ENCODE measurements around the gene SYT17. TPM values are rescaled to one million over a fixed set of nuclear protein-coding genes. Genes with fewer than 3 reads are reported as not detected.

SYT17 gene
- total and polyA plus RNA-seq, 4 donors: 2.5 to 4.3 (median 2.6) TPM

DNA sequence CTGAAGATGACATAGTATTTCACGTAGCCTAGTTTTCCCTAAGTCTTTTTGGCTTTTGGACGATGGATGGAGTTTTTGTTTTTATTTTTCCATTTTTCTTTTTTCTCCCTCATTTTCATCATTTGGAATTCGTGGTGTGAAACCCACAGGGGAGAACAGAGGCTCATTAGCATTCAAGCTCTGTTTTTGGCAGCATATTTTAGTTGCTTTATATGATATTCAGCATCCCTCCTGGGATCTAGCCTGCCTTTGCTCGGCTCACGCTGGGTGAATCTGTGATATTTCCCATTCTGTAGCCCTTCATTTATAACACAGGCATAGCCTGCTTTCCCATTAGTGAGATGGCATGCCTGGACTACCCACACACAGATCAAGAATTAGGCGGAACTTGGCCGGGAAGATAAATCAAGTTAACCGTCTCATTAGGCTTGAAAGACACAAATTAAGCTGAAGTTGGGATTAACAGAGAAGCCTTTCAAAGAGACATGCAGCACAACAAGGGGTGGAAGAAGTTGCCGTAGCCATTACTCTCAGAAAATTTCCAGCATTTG lies 97.4 kb downstream of the SYT17 start:
- H3K4me3 ChIP-seq (ENCODE audit: low read length in 2 of 2): no peak overlapping the region
- no peak overlapping the region for H3K27ac ChIP-seq (ENCODE audit: low read depth in 1 of 2, low read length in 2 of 2)
- H3K36me3 ChIP-seq (ENCODE audit: control insufficient read depth in 1 of 2, insufficient read depth in 2 of 2, low read length in 1 of 2): no peaks in the 10 kb centered on the region
- intact Hi-C loops (cut with DNase I): loop anchor here in 1 of 2 donors (10.0 kb wide), 1 partner anchor 121 kb away; no protein-coding TSS in a partner anchor
- H3K4me1 ChIP-seq (ENCODE audit: control insufficient read depth in 1 of 2, insufficient read depth in 2 of 2, low read length in 2 of 2): no peaks in the 10 kb centered on the region
- WGBS, 2 donors: 79 to 80% methylated on average over 9 of the region's 9 CpGs
- DNase-seq: no peak
- peaks cover 0 to 2% of the 10 kb centered on the region in 2 donors for H3K27me3 ChIP-seq (ENCODE audit: control insufficient read depth in 1 of 2, insufficient read depth in 2 of 2, low read length in 1 of 2)
- H3K9me3 ChIP-seq (ENCODE audit: control insufficient read depth, low read length): peaks cover 4% of the 10 kb centered on the region
- no peak for ATAC-seq (ENCODE audit: low FRiP score)

DNA sequence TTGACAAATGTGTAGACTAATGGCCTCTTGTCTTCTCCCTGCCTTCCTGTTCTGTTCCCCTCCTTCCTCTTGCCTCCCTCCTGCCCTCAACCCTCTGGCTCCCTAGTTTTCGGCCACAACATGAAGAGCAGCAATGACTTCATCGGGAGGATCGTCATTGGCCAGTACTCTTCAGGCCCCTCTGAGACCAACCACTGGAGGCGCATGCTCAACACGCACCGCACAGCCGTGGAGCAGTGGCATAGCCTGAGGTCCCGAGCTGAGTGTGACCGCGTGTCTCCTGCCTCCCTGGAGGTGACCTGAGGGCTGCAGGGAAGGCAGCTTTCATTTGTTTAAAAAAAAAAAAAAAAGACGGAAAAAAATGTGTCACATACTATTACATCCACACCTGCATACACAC lies 98.7 kb downstream of the SYT17 start:
- peaks cover 4% of the 10 kb centered on the region for H3K9me3 ChIP-seq (ENCODE audit: control insufficient read depth, low read length)
- H3K27me3 ChIP-seq (ENCODE audit: control insufficient read depth in 1 of 2, insufficient read depth in 2 of 2, low read length in 1 of 2): peaks cover 0 to 2% of the 10 kb centered on the region in 2 donors
- intact Hi-C loops (cut with DNase I): loop anchor here in 1 of 2 donors (10.0 kb wide), 1 partner anchor 122 kb away; no protein-coding TSS in a partner anchor
- ATAC-seq (ENCODE audit: low FRiP score) (no peak), DNase-seq (no peak)
- H3K27ac ChIP-seq (ENCODE audit: low read depth in 1 of 2, low read length in 2 of 2): no peak overlapping the region
- WGBS, 2 donors: 86 to 91% methylated on average over 11 of the region's 11 CpGs
- H3K36me3 ChIP-seq (ENCODE audit: control insufficient read depth in 1 of 2, insufficient read depth in 2 of 2, low read length in 1 of 2): no peaks in the 10 kb centered on the region
- no peak overlapping the region for H3K4me3 ChIP-seq (ENCODE audit: low read length in 2 of 2)
- H3K4me1 ChIP-seq (ENCODE audit: control insufficient read depth in 1 of 2, insufficient read depth in 2 of 2, low read length in 2 of 2): no peaks in the 10 kb centered on the region

- peaks cover 2% of the 10 kb centered on the region for H3K9me3 ChIP-seq (ENCODE audit: control insufficient read depth, low read length)
- intact Hi-C loops (cut with DNase I): loop anchor here in 1 of 2 donors (10.0 kb wide), 1 partner anchor 124 kb away; no protein-coding TSS in a partner anchor
- no peaks in the 10 kb centered on the region for H3K36me3 ChIP-seq (ENCODE audit: control insufficient read depth in 1 of 2, insufficient read depth in 2 of 2, low read length in 1 of 2)
- H3K27ac ChIP-seq (ENCODE audit: low read depth in 1 of 2, low read length in 2 of 2): no peak overlapping the region
- DNase-seq: no peak
- ATAC-seq (ENCODE audit: low FRiP score): no peak
- H3K27me3 ChIP-seq (ENCODE audit: control insufficient read depth in 1 of 2, insufficient read depth in 2 of 2, low read length in 1 of 2): peaks cover 0 to 2% of the 10 kb centered on the region in 2 donors
- H3K4me1 ChIP-seq (ENCODE audit: control insufficient read depth in 1 of 2, insufficient read depth in 2 of 2, low read length in 2 of 2): no peaks in the 10 kb centered on the region
- 69 to 73% methylated on average over 2 of the region's 2 CpGs for WGBS, 2 donors
- no peak overlapping the region for H3K4me3 ChIP-seq (ENCODE audit: low read length in 2 of 2)
Observed at GRCh38 chr16:19269098-19269497, 101.1 kb downstream of the SYT17 start.

- H3K9me3 ChIP-seq (ENCODE audit: control insufficient read depth, low read length): peaks cover 1% of the 10 kb centered on the region
- no peaks in the 10 kb centered on the region for H3K4me1 ChIP-seq (ENCODE audit: control insufficient read depth in 1 of 2, insufficient read depth in 2 of 2, low read length in 2 of 2)
- no peaks in the 10 kb centered on the region for H3K36me3 ChIP-seq (ENCODE audit: control insufficient read depth in 1 of 2, insufficient read depth in 2 of 2, low read length in 1 of 2)
- no peaks in the 10 kb centered on the region for H3K27me3 ChIP-seq (ENCODE audit: control insufficient read depth in 1 of 2, insufficient read depth in 2 of 2, low read length in 1 of 2)
- H3K27ac ChIP-seq (ENCODE audit: low read depth in 1 of 2, low read length in 2 of 2): no peak overlapping the region
- intact Hi-C loops (cut with DNase I): no loop called here
- 75 to 79% methylated on average over 1 of the region's 1 CpG for WGBS, 2 donors
- DNase-seq: no peak
- no peak overlapping the region for H3K4me3 ChIP-seq (ENCODE audit: low read length in 2 of 2)
- no peak for ATAC-seq (ENCODE audit: low FRiP score)
Observed at GRCh38 chr16:19274165-19274797, 106.2 kb downstream of the SYT17 start.

- H3K4me1 ChIP-seq (ENCODE audit: control insufficient read depth in 1 of 2, insufficient read depth in 2 of 2, low read length in 2 of 2): no peaks in the 10 kb centered on the region
- WGBS, 2 donors: 77 to 83% methylated on average over 2 of the region's 2 CpGs
- DNase-seq (no peak), ATAC-seq (ENCODE audit: low FRiP score) (no peak)
- intact Hi-C loops (cut with DNase I): no loop called here
- H3K36me3 ChIP-seq (ENCODE audit: control insufficient read depth in 1 of 2, insufficient read depth in 2 of 2, low read length in 1 of 2): no peaks in the 10 kb centered on the region
- no peaks in the 10 kb centered on the region for H3K27me3 ChIP-seq (ENCODE audit: control insufficient read depth in 1 of 2, insufficient read depth in 2 of 2, low read length in 1 of 2)
- no peak overlapping the region for H3K27ac ChIP-seq (ENCODE audit: low read depth in 1 of 2, low read length in 2 of 2)
- H3K4me3 ChIP-seq (ENCODE audit: low read length in 2 of 2): no peak overlapping the region
- H3K9me3 ChIP-seq (ENCODE audit: control insufficient read depth, low read length): peaks cover 1% of the 10 kb centered on the region
Observed at GRCh38 chr16:19278403-19278802, 110.4 kb downstream of the SYT17 start.

DNA sequence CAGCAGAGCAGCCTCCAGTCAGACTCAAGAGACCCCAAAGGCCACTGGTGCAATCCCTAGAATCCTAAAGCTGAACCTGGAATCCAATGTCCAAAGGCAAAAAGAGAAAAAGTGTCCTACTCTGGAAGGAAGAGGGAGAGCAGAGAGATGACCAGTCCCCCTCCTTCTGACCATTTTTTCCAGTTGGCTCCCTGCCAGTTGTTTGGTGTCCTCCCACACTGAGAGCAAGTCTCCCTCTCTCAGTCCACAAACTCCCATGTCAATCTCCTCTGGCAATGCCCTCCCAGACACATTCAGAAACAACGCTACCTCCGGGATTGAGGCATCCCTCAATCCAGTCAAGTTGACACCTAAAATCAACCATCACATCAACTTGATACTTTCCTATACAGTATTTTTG lies 113.2 kb downstream of the SYT17 start:
- Histone ChIP-seq H3K27me3 (ENCODE audit: control insufficient read depth in 1 of 2, insufficient read depth in 2 of 2, low read length in 1 of 2) (no peaks in the 10 kb centered on the region), H3K36me3 (ENCODE audit: control insufficient read depth in 1 of 2, insufficient read depth in 2 of 2, low read length in 1 of 2) (no peaks in the 10 kb centered on the region), H3K27ac (ENCODE audit: low read depth in 1 of 2, low read length in 2 of 2) (no peak overlapping the region), H3K4me3 (ENCODE audit: low read length in 2 of 2) (no peak overlapping the region), H3K4me1 (ENCODE audit: control insufficient read depth in 1 of 2, insufficient read depth in 2 of 2, low read length in 2 of 2) (no peaks in the 10 kb centered on the region), H3K9me3 (ENCODE audit: control insufficient read depth, low read length) (peaks cover 1% of the 10 kb centered on the region)
- intact Hi-C loops (cut with DNase I): no loop called here
- DNase-seq: no peak
- WGBS, 2 donors: 69 to 81% methylated on average over 2 of the region's 2 CpGs
- ATAC-seq (ENCODE audit: low FRiP score): no peak

- Histone ChIP-seq H3K36me3 (ENCODE audit: control insufficient read depth in 1 of 2, insufficient read depth in 2 of 2, low read length in 1 of 2) (no peaks in the 10 kb centered on the region), H3K4me3 (ENCODE audit: low read length in 2 of 2) (no peak overlapping the region), H3K4me1 (ENCODE audit: control insufficient read depth in 1 of 2, insufficient read depth in 2 of 2, low read length in 2 of 2) (no peaks in the 10 kb centered on the region), H3K9me3 (ENCODE audit: control insufficient read depth, low read length) (peaks cover 1% of the 10 kb centered on the region), H3K27ac (ENCODE audit: low read depth in 1 of 2, low read length in 2 of 2) (no peak overlapping the region), H3K27me3 (ENCODE audit: control insufficient read depth in 1 of 2, insufficient read depth in 2 of 2, low read length in 1 of 2) (no peaks in the 10 kb centered on the region)
- intact Hi-C loops (cut with DNase I): no loop called here
- ATAC-seq (ENCODE audit: low FRiP score) (no peak), DNase-seq (no peak)
- 40 to 43% methylated on average over 3 of the region's 3 CpGs for WGBS, 2 donors
Observed at GRCh38 chr16:19282101-19282500, 114.1 kb downstream of the SYT17 start.

- intact Hi-C loops (cut with DNase I): no loop called here
- no peaks in the 10 kb centered on the region for H3K36me3 ChIP-seq (ENCODE audit: control insufficient read depth in 1 of 2, insufficient read depth in 2 of 2, low read length in 1 of 2)
- no peak for DNase-seq
- WGBS, 2 donors: 87 to 89% methylated on average over 2 of the region's 2 CpGs
- no peak overlapping the region for H3K4me3 ChIP-seq (ENCODE audit: low read length in 2 of 2)
- no peaks in the 10 kb centered on the region for H3K4me1 ChIP-seq (ENCODE audit: control insufficient read depth in 1 of 2, insufficient read depth in 2 of 2, low read length in 2 of 2)
- no peaks in the 10 kb centered on the region for H3K9me3 ChIP-seq (ENCODE audit: control insufficient read depth, low read length)
- no peak overlapping the region for H3K27ac ChIP-seq (ENCODE audit: low read depth in 1 of 2, low read length in 2 of 2)
- no peak for ATAC-seq (ENCODE audit: low FRiP score)
- no peaks in the 10 kb centered on the region for H3K27me3 ChIP-seq (ENCODE audit: control insufficient read depth in 1 of 2, insufficient read depth in 2 of 2, low read length in 1 of 2)
Observed at GRCh38 chr16:19283637-19284036, 115.6 kb downstream of the SYT17 start.

DNA sequence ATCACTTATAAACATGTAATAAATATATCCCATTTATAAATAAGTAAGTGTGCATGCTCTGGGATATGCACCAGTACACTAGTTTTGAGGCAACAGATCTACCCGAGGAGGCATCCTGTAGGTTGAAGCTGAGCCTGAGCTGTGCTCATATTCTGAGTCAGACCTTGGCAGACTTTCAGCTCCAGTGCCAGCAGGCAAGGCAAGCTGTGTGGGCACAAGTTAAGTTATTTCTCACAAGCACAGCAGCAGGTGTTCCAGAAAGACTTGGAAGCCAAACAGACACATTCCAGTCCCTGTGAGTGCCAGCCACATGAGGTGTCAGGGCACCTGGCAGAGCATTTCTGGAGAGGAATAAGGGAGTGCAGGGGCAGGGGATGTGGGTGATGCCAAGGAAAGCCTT lies 116.2 kb downstream of the SYT17 start:
- H3K36me3 ChIP-seq (ENCODE audit: control insufficient read depth in 1 of 2, insufficient read depth in 2 of 2, low read length in 1 of 2): no peaks in the 10 kb centered on the region
- DNase-seq (peak in 1 of 2 donors; percentile 65), ATAC-seq (ENCODE audit: low FRiP score) (no peak)
- no peaks in the 10 kb centered on the region for H3K9me3 ChIP-seq (ENCODE audit: control insufficient read depth, low read length)
- no peak overlapping the region for H3K27ac ChIP-seq (ENCODE audit: low read depth in 1 of 2, low read length in 2 of 2)
- H3K4me3 ChIP-seq (ENCODE audit: low read length in 2 of 2): no peak overlapping the region
- no peaks in the 10 kb centered on the region for H3K4me1 ChIP-seq (ENCODE audit: control insufficient read depth in 1 of 2, insufficient read depth in 2 of 2, low read length in 2 of 2)
- WGBS, 2 donors: 3% methylated on average over 1 of the region's 1 CpG
- intact Hi-C loops (cut with DNase I): no loop called here
- no peaks in the 10 kb centered on the region for H3K27me3 ChIP-seq (ENCODE audit: control insufficient read depth in 1 of 2, insufficient read depth in 2 of 2, low read length in 1 of 2)

Data from aorta (tissue), 5 donors.